H7 (cell line): ENCODE measurements around the gene CHST2. TPM values are rescaled to one million over a fixed set of nuclear protein-coding genes. Genes with fewer than 3 reads are reported as not detected.

Experiments used
- total RNA-seq: library from RNA; depleted of rRNA; stranded (reverse); fragments of >200 nt; shearing (Covaris generic); gene quantifications from 2 replicates; pipeline ENCODE4 v1.2.3, GENCODE V29; 2014; rRNA removed

CHST2 gene
- total RNA-seq, 1 experiment from 2014 or later = 99.4 TPM

Other genes with a start within 250 kb of the CHST2 start
- 9.4 and 18.3 TPM in 2 replicates for gene PCOLCE2, start 230.7 kb upstream of the CHST2 start, total RNA-seq
- gene PAQR9, start 156.1 kb upstream of the CHST2 start, total RNA-seq = 0.21 and 0.63 TPM in 2 replicates
- 110 and 139 TPM in 2 replicates for gene U2SURP, start 118.2 kb upstream of the CHST2 start, total RNA-seq